HCT116 (cell line): ENCODE results near the gene LRSAM1. TPM values are rescaled to one million over a fixed set of nuclear protein-coding genes. Genes with fewer than 3 reads are reported as not detected.

Experiments used
- ATAC-seq: fragments of 200-7000 bp; cut with Tn5 transposase; 2 replicates; pipeline ENCODE4 v1.9.1; 2020; ENCODE audit warnings: mild to moderate bottlenecking, moderate library complexity
- BruUV-seq: library from RNA; stranded (reverse); fragments of 400-500 nt; replicated peaks from 2 replicates; lab custom pipeline; 2021; lab: Mats Ljungman, UMichigan
- CTCF ChIA-PET: fragments of 300-600 bp; sonication (Branson Sonifier 250); formaldehyde crosslinking; loops from one replicate; lab custom pipeline; 2021; ENCODE audit warnings: antibody characterized with exemption; lab: Charles Lee
- POLR2A ChIA-PET: fragments of 300-600, 350-600 bp; sonication (Branson Sonifier 250); formaldehyde crosslinking; loops from one replicate; lab custom pipeline; 2021; ENCODE audit warnings: antibody characterized with exemption; lab: Charles Lee
- RAD21 ChIA-PET, 2 experiments: fragments of 300-600 bp; sonication (Branson Sonifier 250); formaldehyde crosslinking; loops; one replicate each; lab custom pipeline; 2023; ENCODE audit warnings: low total read pairs in 2 of 2; ENCODE audit not compliant: uncharacterized antibody in 2 of 2, unreplicated experiment in 2 of 2, low non-redundant PET in 1 of 2; lab: Charles Lee
- DNase-seq: peaks from one replicate; pipeline ENCODE4 v3.0.0-alpha.2; 2010; ENCODE audit warnings: low read depth, low spot score
- H2AFZ ChIP-seq: fragments of 200-600 bp; shearing (Covaris generic), sonication (generic); 2 replicates; pipeline ENCODE4 v1.6.1; 2017; ENCODE audit warnings: low read depth, mixed run types, mixed read lengths, antibody characterized with exemption, low read length; ENCODE audit not compliant: poor library complexity, severe bottlenecking
- H3K27ac ChIP-seq: 2 replicates; pipeline ENCODE4 v1.5.1; 2012; ENCODE audit warnings: low read depth, low read length
- H3K27me3 ChIP-seq: fragments of 200-600 bp; sonication (generic); 2 replicates; pipeline ENCODE4 v1.6.1; 2016; ENCODE audit warnings: mixed run types, low read length, mixed read lengths; ENCODE audit not compliant: insufficient read depth
- H3K36me3 ChIP-seq, 2 experiments: fragments of 200-500 bp in 1 of 2; fragments of 200-600 bp in 1 of 2; sonication (Bioruptor generic) in 1 of 2; sonication (generic) in 1 of 2; 2 replicates each; pipeline versions ENCODE4 v1.5.1 to v1.6.1; 2014 to 2016; ENCODE audit warnings: low read length in 2 of 2, inconsistent platforms in 1 of 2, mixed read lengths in 1 of 2, mixed run types in 1 of 2; ENCODE audit not compliant: insufficient read depth in 2 of 2, control insufficient read depth in 1 of 2
- H3K4me1 ChIP-seq, 2 experiments: fragments of 200-600 bp in 1 of 2; sonication (generic) in 1 of 2; 2 replicates each; pipeline versions ENCODE4 v1.5.1 to v1.6.1; 2012 to 2017; ENCODE audit warnings: low read length in 2 of 2, inconsistent platforms in 1 of 2, mild to moderate bottlenecking in 1 of 2, mixed read lengths in 1 of 2, mixed run types in 1 of 2, moderate library complexity in 1 of 2; ENCODE audit not compliant: insufficient read depth in 2 of 2, control insufficient read depth in 1 of 2
- H3K4me2 ChIP-seq: fragments of 200-600 bp; sonication (generic); 2 replicates; pipeline ENCODE4 v1.6.1; 2017; ENCODE audit warnings: mixed run types, low read length, mixed read lengths
- H3K4me3 ChIP-seq, 2 experiments: fragments of 200-600 bp in 1 of 2; sonication (generic) in 1 of 2; replicated peaks in 1 of 2; 2 replicates each; pipeline ENCODE4 v1.5.1; 2011 to 2016; ENCODE audit warnings: low read length in 2 of 2, control low read depth in 1 of 2, low read depth in 1 of 2, mild to moderate bottlenecking in 1 of 2, mixed read lengths in 1 of 2, mixed run types in 1 of 2
- H3K79me2 ChIP-seq: fragments of 200-600 bp; sonication (generic); 2 replicates; pipeline ENCODE4 v1.6.1; 2017; ENCODE audit warnings: mild to moderate bottlenecking, mixed run types, low read length, moderate library complexity, mixed read lengths; ENCODE audit not compliant: insufficient read depth
- H3K9ac ChIP-seq: fragments of 200-600 bp; sonication (generic); 2 replicates; pipeline ENCODE4 v1.6.1; 2016; ENCODE audit warnings: low read length, mixed read lengths
- H3K9me2 ChIP-seq: fragments of 200-600 bp; sonication (generic), shearing (Covaris generic); 2 replicates; pipeline ENCODE4 v1.6.1; 2017; ENCODE audit warnings: mixed run types, mild to moderate bottlenecking, moderate library complexity; ENCODE audit not compliant: insufficient read depth
- H3K9me3 ChIP-seq, 2 experiments: fragments of 200-500 bp in 1 of 2; fragments of 200-600 bp in 1 of 2; sonication (Bioruptor generic) in 1 of 2; sonication (generic) in 1 of 2; 2 replicates each; pipeline ENCODE4 v1.6.1; 2014 to 2017; ENCODE audit warnings: low read length in 2 of 2, mixed read lengths in 2 of 2, inconsistent platforms in 1 of 2, low read depth in 1 of 2, mild to moderate bottlenecking in 1 of 2, mixed run types in 1 of 2, moderate library complexity in 1 of 2; ENCODE audit not compliant: control insufficient read depth in 1 of 2, insufficient read depth in 1 of 2
- H4K20me1 ChIP-seq: fragments of 200-600 bp; sonication (generic), shearing (Covaris generic); 2 replicates; pipeline ENCODE4 v1.6.1; 2017; ENCODE audit warnings: mixed run types, mild to moderate bottlenecking, moderate library complexity; ENCODE audit not compliant: insufficient read depth
- CBX3 ChIP-seq: IDR thresholded peaks from 2 replicates; pipeline ENCODE4 v1.6.1; 2012; ENCODE audit warnings: low read depth
- CEBPB ChIP-seq: IDR thresholded peaks from 2 replicates; pipeline ENCODE4 v1.6.1; 2012; ENCODE audit warnings: low read depth
- CTCF ChIP-seq, 3 experiments: fragments of 200-600 bp in 1 of 3; sonication (generic) in 1 of 3; IDR thresholded peaks in 2 of 3; conservative IDR thresholded peaks in 1 of 3; 2 replicates each; pipeline ENCODE4 v1.5.1; 2012 to 2017; ENCODE audit warnings: low read depth in 2 of 3, low read length in 2 of 3, antibody characterized with exemption in 1 of 3, borderline replicate concordance in 1 of 3, control low read depth in 1 of 3, mild to moderate bottlenecking in 1 of 3, mixed read lengths in 1 of 3, mixed run types in 1 of 3, moderate library complexity in 1 of 3; ENCODE audit not compliant: insufficient read depth in 1 of 3
- EGR1 ChIP-seq: IDR thresholded peaks from 2 replicates; pipeline ENCODE4 v1.6.1; 2012; ENCODE audit warnings: low read depth
- EZH2phosphoT487 ChIP-seq: fragments of 200-600 bp; IDR thresholded peaks from 2 replicates; pipeline ENCODE4 v1.6.1; 2018; ENCODE audit warnings: antibody characterized with exemption, borderline replicate concordance
- JUND ChIP-seq: IDR thresholded peaks from 2 replicates; pipeline ENCODE4 v1.6.1; 2012
- POLR2AphosphoS5 ChIP-seq: IDR thresholded peaks from 2 replicates; pipeline ENCODE4 v1.6.1; 2011; ENCODE audit warnings: mild to moderate bottlenecking, low read depth, low read length, moderate library complexity
- SIN3A ChIP-seq: IDR thresholded peaks from 2 replicates; pipeline ENCODE4 v1.6.1; 2012; ENCODE audit warnings: low read depth
- SP1 ChIP-seq: IDR thresholded peaks from 2 replicates; pipeline ENCODE4 v1.6.1; 2012; ENCODE audit warnings: low read depth
- SRF ChIP-seq: IDR thresholded peaks from 2 replicates; pipeline ENCODE4 v1.6.1; 2012; ENCODE audit warnings: low read depth
- TCF7L2 ChIP-seq: IDR thresholded peaks from 2 replicates; pipeline ENCODE4 v1.7.0; 2011; ENCODE audit warnings: borderline replicate concordance, inconsistent platforms; ENCODE audit not compliant: insufficient read depth, insufficient read length; ENCODE audit errors: extremely low read depth
- YY1 ChIP-seq: IDR thresholded peaks from 2 replicates; pipeline ENCODE4 v1.6.1; 2011; ENCODE audit warnings: low read length, low read depth, moderate library complexity, mild to moderate bottlenecking; ENCODE audit not compliant: insufficient replicate concordance; ENCODE audit errors: extremely low read depth
- ZFX ChIP-seq: fragments of 450-650 bp; IDR thresholded peaks from 2 replicates; pipeline ENCODE4 v1.6.1; 2017
- intact Hi-C: fragments of 100-400 bp; cut with micrococcal nuclease; formaldehyde crosslinking; loops from 2 replicates; pipeline ENCODE4 v1.10.0; 2022
- total RNA-seq: library from RNA; stranded (reverse); gene quantifications from one replicate; pipeline ENCODE4 v1.2.1, GENCODE V29; 2021; ENCODE audit not compliant: unreplicated experiment
- TF ChIP-seq, protein P1 (sequence below): IDR thresholded peaks from 2 replicates; pipeline ENCODE4 v1.6.1; 2012; ENCODE audit warnings: low read depth
- TF ChIP-seq, protein P2 (sequence below): IDR thresholded peaks from 2 replicates; pipeline ENCODE4 v1.6.1; 2011; ENCODE audit warnings: mild to moderate bottlenecking, low read length, moderate library complexity; ENCODE audit not compliant: insufficient replicate concordance; ENCODE audit errors: extremely low read depth
- TF ChIP-seq, protein P3 (sequence below): IDR thresholded peaks from 2 replicates; pipeline ENCODE4 v1.6.1; 2012
- TF ChIP-seq, protein P4 (sequence below): IDR thresholded peaks from 2 replicates; pipeline ENCODE4 v1.6.1; 2012

Gene LRSAM1
- total RNA-seq, 1 experiment from 2014 or later: 25.9 TPM

DNA sequence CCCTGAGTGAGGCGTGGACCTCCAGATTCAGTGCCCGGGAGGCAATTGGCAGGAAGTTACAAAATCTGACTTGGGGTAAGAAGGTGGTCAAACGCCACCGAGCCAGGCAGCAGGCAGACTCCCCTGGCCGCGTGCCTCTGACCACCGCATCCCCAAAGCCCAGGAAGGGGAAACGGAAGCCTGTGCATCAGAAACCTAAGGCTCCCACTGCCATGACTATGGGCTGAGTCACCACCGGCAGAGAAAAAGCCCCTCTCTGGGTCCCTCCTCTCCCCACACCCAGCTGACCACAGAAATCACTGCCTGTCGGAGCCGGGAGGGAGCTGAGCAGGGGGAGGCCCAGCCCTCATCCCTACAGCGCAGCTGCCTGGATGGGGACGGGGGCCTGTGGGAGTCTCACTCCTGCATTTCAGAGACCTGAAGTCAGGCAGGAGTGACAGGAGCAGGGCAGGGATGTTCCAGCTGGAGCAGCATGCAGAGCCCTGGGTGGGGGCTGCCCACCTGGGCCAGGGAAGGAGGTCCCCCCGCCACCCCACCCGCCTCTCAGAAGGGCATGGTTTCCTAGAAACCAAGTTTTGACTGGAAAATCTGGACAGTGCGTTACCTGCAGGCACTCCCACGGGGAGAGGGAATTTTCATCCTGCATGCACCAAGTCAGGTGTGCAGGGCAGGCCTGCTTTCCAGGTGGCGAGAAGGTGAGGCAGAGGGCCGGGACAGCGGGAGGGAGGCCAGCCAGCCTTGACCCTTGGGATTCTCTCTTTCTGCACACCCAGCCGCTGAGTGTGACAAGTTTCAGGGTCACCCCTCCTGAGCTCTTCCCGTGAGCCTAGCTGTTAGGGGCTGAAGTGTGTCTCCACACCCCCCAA is 68.2 kb downstream of the LRSAM1 start:
- Histone ChIP-seq H3K27ac (no peak overlapping the region), H3K9me2 (no peaks in the 10 kb centered on the region), H3K36me3 (peaks cover 34 to 61% of the 10 kb centered on the region in 2 experiments), H3K27me3 (no peaks in the 10 kb centered on the region), H3K9me3 (peaks cover 8 to 13% of the 10 kb centered on the region in 2 experiments; a peak in 2 of 4 replicates), H3K4me3 (no peak overlapping the region), H3K9ac (no peak overlapping the region), H4K20me1 (no peaks in the 10 kb centered on the region), H2AFZ (no peak overlapping the region), H3K79me2 (peaks cover 11% of the 10 kb centered on the region; the same call in 1 of the 2 replicates), H3K4me1 (peaks cover 0 to 18% of the 10 kb centered on the region in 2 experiments; a peak in 1 of 4 replicates), H3K4me2 (no peak overlapping the region)
- ChIA-PET CTCF (no interaction called here), POLR2A (no interaction called here), RAD21 (no interaction called here)
- TF ChIP-seq YY1 (no peak), EZH2phosphoT487 (no peak), SRF (no peak), CBX3 (no peak), CEBPB (no peak), EGR1 (no peak), CTCF (IDR thresholded peaks at IDR 0.05 in 2 of 3, conservative IDR thresholded peaks at IDR 0.05 in 1 of 3; ENCODE audit: borderline replicate concordance in 1 of 3, insufficient read depth in 1 of 3, low read depth in 2 of 3, low read length in 2 of 3) (no peak), JUND (no peak), SIN3A (no peak), POLR2AphosphoS5 (no peak), ZFX (no peak), TCF7L2 (no peak), SP1 (no peak)
- TF ChIP-seq, protein P1, sequence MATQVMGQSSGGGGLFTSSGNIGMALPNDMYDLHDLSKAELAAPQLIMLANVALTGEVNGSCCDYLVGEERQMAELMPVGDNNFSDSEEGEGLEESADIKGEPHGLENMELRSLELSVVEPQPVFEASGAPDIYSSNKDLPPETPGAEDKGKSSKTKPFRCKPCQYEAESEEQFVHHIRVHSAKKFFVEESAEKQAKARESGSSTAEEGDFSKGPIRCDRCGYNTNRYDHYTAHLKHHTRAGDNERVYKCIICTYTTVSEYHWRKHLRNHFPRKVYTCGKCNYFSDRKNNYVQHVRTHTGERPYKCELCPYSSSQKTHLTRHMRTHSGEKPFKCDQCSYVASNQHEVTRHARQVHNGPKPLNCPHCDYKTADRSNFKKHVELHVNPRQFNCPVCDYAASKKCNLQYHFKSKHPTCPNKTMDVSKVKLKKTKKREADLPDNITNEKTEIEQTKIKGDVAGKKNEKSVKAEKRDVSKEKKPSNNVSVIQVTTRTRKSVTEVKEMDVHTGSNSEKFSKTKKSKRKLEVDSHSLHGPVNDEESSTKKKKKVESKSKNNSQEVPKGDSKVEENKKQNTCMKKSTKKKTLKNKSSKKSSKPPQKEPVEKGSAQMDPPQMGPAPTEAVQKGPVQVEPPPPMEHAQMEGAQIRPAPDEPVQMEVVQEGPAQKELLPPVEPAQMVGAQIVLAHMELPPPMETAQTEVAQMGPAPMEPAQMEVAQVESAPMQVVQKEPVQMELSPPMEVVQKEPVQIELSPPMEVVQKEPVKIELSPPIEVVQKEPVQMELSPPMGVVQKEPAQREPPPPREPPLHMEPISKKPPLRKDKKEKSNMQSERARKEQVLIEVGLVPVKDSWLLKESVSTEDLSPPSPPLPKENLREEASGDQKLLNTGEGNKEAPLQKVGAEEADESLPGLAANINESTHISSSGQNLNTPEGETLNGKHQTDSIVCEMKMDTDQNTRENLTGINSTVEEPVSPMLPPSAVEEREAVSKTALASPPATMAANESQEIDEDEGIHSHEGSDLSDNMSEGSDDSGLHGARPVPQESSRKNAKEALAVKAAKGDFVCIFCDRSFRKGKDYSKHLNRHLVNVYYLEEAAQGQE: no peak
- TF ChIP-seq, protein P2, sequence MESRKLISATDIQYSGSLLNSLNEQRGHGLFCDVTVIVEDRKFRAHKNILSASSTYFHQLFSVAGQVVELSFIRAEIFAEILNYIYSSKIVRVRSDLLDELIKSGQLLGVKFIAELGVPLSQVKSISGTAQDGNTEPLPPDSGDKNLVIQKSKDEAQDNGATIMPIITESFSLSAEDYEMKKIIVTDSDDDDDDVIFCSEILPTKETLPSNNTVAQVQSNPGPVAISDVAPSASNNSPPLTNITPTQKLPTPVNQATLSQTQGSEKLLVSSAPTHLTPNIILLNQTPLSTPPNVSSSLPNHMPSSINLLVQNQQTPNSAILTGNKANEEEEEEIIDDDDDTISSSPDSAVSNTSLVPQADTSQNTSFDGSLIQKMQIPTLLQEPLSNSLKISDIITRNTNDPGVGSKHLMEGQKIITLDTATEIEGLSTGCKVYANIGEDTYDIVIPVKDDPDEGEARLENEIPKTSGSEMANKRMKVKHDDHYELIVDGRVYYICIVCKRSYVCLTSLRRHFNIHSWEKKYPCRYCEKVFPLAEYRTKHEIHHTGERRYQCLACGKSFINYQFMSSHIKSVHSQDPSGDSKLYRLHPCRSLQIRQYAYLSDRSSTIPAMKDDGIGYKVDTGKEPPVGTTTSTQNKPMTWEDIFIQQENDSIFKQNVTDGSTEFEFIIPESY: no peak
- TF ChIP-seq, protein P3, sequence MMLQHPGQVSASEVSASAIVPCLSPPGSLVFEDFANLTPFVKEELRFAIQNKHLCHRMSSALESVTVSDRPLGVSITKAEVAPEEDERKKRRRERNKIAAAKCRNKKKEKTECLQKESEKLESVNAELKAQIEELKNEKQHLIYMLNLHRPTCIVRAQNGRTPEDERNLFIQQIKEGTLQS: no peak
- TF ChIP-seq, protein P4, sequence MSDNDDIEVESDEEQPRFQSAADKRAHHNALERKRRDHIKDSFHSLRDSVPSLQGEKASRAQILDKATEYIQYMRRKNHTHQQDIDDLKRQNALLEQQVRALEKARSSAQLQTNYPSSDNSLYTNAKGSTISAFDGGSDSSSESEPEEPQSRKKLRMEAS: no peak
- DNase-seq (no peak), ATAC-seq (no peak)
- BruUV-seq: no TSS peak
- intact Hi-C loops: loop anchor here (5.0 kb wide), 1 partner anchor 203 kb away; no protein-coding TSS in a partner anchor
